GM21360 (cell line): ENCODE measurements around the gene ACOT11.

ENCODE experiments used
- ATAC-seq: cut with Tn5 transposase; IDR thresholded peaks from one replicate; pipeline ENCODE4 v1.9.1; 2021; ENCODE audit warnings: mild to moderate bottlenecking, moderate library complexity; ENCODE audit not compliant: unreplicated experiment

The ACOT11 gene

GRCh38 chr1:54583871-54584270 lies 35.8 kb downstream of the ACOT11 start:
- ATAC-seq = no peak

DNA sequence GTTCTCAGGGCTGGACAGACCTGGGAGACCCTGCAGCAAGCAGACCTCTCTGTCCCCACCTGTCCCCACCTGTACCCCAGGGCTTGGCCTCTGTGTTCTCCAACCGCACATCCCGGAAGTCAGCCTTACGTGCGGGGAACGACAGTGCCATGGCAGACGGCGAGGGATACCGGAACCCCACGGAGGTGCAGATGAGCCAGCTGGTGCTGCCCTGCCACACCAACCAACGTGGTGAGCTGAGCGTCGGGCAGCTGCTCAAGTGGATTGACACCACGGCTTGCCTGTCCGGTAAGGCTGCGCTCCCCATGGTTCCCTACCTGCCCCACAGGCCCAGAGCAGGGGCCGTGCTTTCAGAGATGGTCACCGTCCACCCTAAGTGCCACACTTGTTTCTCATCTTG lies 36.5 kb downstream of the ACOT11 start:
- no peak for ATAC-seq

GRCh38 chr1:54585181-54586066 lies 37.4 kb downstream of the ACOT11 start:
- ATAC-seq = no peak

DNA sequence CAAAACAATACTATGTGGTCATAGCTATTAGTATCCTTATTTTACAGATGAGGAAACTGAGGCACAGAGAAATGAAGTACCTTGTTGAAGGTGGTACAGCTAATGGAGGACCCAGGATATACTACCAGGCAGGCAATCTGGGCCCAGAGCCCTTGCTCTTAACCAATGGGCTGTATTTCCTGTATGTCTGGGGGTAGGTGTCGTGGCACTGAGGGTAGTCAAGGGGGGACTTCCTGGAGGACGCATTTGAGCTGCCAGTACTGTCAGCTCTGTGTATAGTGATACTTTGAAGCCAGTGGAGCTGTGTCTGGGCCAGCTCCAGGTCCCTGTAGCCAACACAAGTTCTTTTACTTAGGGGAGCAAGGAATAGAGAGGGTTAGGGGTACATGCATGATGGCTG lies 40.3 kb downstream of the ACOT11 start:
- no peak for ATAC-seq

DNA sequence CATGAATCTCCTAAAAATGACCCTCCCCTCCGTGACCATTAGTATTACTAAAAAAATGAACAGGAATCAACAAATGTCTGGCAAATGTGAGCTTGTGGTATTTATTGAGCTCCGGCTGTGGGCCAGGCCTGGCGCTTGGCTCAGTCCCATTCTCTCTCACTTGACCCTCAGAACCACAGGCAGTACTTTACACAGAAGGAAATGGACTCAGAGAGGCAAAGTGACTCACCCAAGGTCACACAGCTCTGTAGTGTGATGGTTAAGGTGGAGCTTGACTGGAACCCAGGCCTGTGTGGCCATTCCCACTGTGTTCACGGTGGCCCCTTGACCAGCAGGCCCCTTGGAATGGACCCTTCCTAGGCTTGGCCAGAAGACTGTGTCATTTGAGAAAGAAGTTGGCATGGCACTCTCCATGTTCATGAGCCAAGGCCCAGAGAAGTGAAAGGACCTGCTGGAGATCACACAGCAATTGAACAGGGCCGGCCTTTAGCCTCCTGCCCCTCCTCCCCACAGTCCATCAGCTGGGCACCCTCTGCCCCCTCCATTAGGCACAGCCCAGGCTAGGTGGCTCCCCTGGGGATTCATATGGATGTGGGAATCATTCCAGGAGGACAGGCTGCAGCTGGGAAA lies 43.2 kb downstream of the ACOT11 start:
- no peak for ATAC-seq

- no peak for ATAC-seq
These were observed 45.6 kb downstream of the ACOT11 start for GRCh38 chr1:54593571-54594160.

DNA sequence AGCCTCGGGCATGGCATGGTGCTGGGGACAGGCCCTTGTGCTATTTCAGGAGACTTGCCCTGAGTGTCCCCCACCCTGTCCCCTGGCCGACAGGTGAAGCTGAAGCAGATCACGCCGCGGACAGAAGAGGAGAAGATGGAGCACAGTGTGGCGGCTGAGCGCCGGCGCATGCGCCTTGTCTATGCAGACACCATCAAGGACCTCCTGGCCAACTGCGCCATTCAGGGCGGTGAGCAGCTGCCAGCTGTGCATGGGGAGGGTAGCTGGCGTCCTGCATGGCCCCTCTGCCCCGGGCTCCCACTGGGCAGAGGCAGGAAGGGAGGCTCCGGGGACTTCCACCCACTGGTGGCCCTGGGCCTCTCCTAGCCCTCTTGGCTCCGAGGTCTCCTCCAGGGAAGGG lies 46.4 kb downstream of the ACOT11 start:
- no peak for ATAC-seq

DNA sequence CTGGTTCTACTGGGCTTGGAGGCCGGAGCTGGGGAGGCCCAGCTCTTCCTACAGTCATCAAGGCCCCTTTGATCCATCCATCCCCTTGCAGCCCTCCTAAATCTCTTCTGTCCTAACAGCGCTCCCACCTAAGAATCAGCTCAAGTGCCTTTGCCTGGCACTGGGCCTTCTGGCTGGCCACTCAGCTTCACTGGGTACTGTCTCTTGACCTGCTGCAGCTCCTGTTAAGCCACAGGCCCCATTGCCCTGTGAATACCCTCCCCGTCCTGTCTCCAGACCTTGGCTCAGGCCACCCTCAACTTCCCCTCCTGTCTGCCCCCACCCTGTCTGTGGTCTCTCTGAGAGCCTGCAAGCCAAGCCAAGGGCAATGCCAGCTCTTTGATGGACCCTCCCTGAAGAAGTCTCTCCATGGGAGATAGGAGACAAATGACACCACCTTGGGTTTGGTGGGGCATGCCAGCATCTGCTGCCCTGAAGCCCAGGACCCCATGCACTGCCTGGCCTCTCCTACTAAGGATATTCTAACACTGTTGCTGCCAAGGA lies 48.0 kb downstream of the ACOT11 start:
- ATAC-seq = no peak

GRCh38 chr1:54596756-54597155 lies 48.7 kb downstream of the ACOT11 start:
- ATAC-seq = no peak

- no peak for ATAC-seq
These were observed 49.5 kb downstream of the ACOT11 start for GRCh38 chr1:54597455-54598030.

- no peak for ATAC-seq
These were observed 51.3 kb downstream of the ACOT11 start for GRCh38 chr1:54599211-54599823.

DNA sequence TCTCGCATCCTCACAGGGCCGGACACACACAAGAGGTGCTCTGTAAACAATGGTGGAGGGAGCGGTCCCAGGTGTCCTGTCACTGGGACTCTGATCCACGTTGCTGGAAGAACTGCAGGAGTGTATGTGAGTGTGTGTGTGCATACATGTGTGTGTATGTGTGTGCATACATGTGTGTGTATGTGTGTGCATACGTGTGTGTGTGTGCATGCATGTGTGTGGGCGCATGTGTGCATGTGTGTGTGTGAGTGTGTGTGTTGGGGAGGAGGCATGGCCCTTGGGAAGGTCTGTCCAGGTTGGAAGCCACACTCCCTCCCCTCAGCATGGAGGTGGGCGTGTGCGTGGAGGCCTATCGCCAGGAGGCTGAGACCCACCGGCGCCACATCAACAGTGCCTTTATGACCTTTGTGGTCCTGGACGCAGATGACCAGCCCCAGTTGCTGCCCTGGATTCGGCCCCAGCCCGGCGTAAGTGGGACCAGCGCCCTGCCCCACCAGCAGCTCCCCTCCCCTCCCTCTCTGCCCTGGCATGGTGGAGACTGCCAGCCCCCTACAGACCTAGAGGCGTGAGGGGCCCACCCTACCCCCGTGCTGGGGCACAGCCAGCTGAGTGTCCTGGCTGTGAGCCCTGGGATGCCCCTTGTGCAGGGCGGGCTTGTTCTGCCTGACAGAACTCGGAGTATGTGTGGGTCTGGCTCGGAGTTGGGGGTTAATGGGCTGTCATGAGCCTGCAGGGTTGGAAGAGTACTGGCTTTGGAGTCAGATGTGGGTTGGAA lies 53.1 kb downstream of the ACOT11 start:
- ATAC-seq = no peak

DNA sequence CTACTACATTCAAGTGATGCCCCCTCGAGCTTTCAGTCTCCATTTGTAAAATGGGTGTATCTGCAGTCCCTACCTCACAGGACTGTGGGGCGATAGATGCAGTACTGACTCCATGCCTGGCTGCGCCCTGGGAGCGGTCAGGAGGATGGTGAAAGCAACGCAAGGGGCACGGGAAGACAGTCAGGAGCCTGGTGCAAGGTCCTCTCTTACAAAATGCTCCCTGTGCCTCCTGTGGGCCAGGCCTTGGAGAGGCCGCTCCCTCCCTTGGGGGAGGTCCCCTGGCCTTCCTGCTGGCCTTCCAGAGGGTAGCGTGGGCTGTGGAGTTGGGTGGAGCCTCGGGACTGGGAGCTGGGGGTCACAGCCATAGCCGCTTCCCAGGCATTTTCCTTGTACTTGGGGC lies 53.7 kb downstream of the ACOT11 start:
- ATAC-seq = no peak

DNA sequence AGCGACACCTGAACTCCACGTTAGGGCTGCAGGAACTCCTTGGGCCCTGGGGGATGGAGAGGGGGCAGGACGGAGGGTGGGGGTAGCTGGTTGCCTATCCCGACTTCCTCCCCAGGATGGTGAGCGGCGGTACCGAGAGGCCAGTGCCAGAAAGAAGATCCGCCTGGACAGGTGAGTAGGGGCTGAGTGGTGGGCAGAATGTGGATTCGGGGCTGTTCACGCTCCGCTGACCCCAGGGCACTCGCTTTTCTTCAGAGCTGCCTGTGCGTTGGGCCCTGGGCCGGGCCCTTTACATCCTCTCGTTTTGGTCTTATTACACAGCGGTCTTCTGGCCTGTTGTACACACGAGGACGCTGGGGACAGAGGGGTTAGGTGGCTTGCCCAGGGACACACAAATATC lies 54.5 kb downstream of the ACOT11 start:
- no peak for ATAC-seq

- ATAC-seq = no peak
These were observed 55.2 kb downstream of the ACOT11 start for GRCh38 chr1:54603241-54603640.

DNA sequence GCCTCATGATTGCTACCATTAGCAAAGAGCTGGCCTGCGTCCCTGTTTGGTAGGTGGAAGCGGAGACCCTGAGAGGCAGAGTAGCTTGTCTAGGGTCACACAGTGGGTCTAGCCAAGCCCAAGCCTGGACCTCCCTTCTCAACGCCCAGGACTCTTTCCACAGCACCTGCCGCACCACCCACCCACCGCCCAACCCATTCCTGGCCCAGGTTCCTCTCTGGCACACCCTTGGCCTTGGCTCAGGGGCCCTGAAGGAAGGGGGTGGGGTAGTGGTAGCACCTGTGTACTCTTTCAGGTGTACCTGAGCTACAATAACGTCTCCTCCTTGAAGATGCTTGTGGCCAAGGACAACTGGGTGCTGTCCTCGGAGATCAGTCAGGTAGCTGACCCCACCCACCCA lies 56.0 kb downstream of the ACOT11 start:
- no peak for ATAC-seq

GRCh38 chr1:54604572-54605370 lies 56.7 kb downstream of the ACOT11 start:
- no peak for ATAC-seq

DNA sequence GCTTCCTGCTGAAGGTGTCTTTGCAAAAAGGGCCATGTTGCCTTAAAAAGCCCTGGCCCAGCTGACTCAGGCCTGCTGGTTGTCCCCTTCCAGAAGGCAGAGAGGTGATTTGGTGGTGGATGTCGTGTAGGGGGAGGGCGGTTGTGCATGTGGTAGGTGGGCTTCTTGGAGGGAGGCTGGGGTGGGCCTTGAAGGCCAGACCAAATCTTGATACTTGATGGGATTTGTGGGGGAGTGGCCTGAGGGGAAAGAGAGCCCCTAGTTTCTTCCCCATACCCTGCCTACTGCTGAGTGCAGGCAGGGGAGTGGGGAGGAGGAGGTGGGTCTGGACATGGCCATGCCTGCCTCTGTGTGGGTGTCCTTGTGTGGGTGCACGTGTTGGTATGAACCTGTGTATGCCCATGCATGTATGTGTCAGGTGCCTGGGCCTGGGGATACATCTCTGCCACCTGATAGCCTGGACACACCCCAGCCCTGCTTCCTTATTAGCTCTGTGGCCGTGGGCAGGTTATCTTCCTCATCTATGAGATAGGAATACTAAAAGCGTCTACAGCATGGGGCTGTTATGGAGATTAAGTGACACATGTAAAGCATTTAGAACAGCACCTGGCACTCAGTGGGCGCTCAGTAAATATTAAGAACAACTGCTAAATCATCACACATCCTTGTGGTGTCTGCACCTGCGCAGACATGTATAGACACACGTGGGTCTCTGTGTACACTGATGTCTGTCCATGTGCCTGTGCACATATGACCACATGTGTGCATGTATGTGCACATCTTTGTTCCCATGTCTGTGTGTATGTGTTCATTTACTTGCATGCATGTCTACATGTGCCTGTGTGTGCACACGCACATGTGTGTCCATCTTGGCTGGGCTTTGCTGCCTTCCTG lies 58.3 kb downstream of the ACOT11 start:
- ATAC-seq = no peak

- no peak for ATAC-seq
These were observed 58.9 kb downstream of the ACOT11 start for GRCh38 chr1:54606990-54607325.
